Esophagus (tissue), 2 donors: ENCODE data around the gene EMILIN2. TPM values are rescaled to one million over a fixed set of nuclear protein-coding genes. Genes with fewer than 3 reads are reported as not detected.
"Not testable (repeated sequence)": the region's sequence is repeated elsewhere in the genome, so short reads cannot be mapped to it uniquely, and the experiment has no call there.

ENCODE experiments used
- H3K27ac ChIP-seq, 2 donors: one replicate each; pipeline ENCODE4 v1.5.1; 2013; ENCODE audit warnings: low read depth in 2 of 2, mild to moderate bottlenecking in 2 of 2, inconsistent platforms in 1 of 2, low read length in 1 of 2, moderate library complexity in 1 of 2
- H3K27me3 ChIP-seq, 2 donors: one replicate each; pipeline ENCODE4 v1.6.1; 2013; ENCODE audit warnings: low read length in 2 of 2, control low read depth in 1 of 2, mild to moderate bottlenecking in 1 of 2; ENCODE audit not compliant: insufficient read depth in 2 of 2, control insufficient read depth in 1 of 2
- H3K36me3 ChIP-seq, 2 donors: one replicate each; pipeline ENCODE4 v1.6.1; 2013; ENCODE audit warnings: low read length in 1 of 2; ENCODE audit not compliant: control insufficient read depth in 2 of 2, insufficient read depth in 2 of 2
- H3K4me1 ChIP-seq, 2 donors: one replicate each; pipeline ENCODE4 v1.6.1; 2013; ENCODE audit warnings: low read length in 1 of 2; ENCODE audit not compliant: control insufficient read depth in 2 of 2, insufficient read depth in 2 of 2
- H3K4me3 ChIP-seq, 2 donors: one replicate each; pipeline ENCODE4 v1.5.1; 2013; ENCODE audit warnings: low read length in 2 of 2, mild to moderate bottlenecking in 2 of 2, low read depth in 1 of 2, moderate library complexity in 1 of 2
- H3K9me3 ChIP-seq, 2 donors: one replicate each; pipeline ENCODE4 v1.6.1; 2013; ENCODE audit warnings: mild to moderate bottlenecking in 2 of 2, low read depth in 1 of 2, low read length in 1 of 2, moderate library complexity in 1 of 2; ENCODE audit not compliant: control insufficient read depth in 2 of 2, insufficient read depth in 1 of 2
- WGBS, 2 donors: extraction: QIAGEN DNeasy Blood & Tissue Kit; methylation state at CpG; one replicate each; pipeline ENCODE4 v1.1.7; 2013; 5-methylcytosine and 5-hydroxymethylcytosine counted together
- polyA plus RNA-seq, 2 donors: library from polyadenylated mRNA; stranded (reverse); fragments of 200-250 nt; gene quantifications; one replicate each; pipeline ENCODE4 v1.2.3, GENCODE V29; 2013
- donor health status: healthy with polysubstance abuse.
- donor health status: Bipolar disorder and iron deficiency.

Gene EMILIN2
- polyA plus RNA-seq, 2 donors = 1.3 to 2.0 TPM

DNA sequence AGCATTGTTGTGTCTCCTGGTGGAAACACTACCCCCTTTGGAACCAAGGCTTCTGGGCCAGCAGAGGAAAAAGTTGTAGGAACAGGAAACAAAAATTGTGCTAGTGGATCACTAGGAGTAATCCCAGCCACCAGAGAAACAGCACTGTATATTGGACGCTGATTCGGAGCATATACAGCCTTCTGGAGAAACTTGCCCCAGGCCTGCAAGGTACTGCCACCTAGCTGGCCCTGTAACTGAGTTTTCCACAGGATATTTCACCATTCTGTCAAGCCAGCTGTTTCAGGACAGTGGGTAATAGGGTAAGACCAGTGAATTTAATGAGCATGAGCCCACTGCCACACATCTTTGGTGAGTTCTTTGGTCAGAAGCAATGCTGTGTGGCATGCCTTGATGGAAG lies 25.1 kb upstream of the EMILIN2 start:
- no peaks in the 10 kb centered on the region for H3K4me1 ChIP-seq
- no peak overlapping the region for H3K27ac ChIP-seq
- WGBS, 2 donors = 92 to 97% methylated on average over 2 of the region's 2 CpGs
- no peaks in the 10 kb centered on the region for H3K36me3 ChIP-seq
- no peaks in the 10 kb centered on the region for H3K9me3 ChIP-seq
- H3K4me3 ChIP-seq = no peak overlapping the region
- no peaks in the 10 kb centered on the region for H3K27me3 ChIP-seq

DNA sequence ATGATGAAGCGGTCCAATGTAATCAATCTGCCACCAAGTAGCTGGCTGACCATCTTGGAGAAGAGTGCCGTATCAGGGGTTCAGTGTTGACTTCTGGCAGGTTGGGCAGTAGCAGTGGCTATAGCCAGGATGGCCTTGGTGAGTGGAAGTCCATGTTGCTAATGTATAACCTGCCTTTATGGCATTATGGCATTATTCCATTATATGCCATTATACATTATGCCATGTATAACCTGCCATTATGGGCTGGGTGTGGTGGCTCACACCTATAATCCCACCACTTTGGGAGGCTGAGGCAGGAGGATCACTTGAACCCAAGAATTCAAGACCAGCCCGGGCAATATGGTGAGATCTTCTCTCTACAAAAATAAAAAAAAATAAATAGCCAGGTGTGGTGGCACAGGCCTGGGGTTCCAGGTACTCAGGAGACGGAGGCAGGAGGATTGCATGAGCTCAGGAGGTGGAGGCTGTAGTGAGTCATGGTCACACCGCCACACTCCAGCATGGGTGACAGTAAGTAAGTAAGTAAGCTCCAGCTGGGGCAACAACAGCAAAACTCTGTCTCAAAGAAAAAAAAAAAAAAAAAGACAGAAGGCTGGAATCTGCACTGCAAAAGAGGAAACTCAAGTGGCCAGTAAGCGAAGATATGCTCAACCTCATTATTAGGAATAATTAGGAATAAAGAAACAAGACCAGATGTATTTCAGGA lies 24.4 kb upstream of the EMILIN2 start:
- no peak overlapping the region for H3K4me3 ChIP-seq
- H3K4me1 ChIP-seq = no peaks in the 10 kb centered on the region
- no peaks in the 10 kb centered on the region for H3K27me3 ChIP-seq
- H3K27ac ChIP-seq = no peak overlapping the region
- no peaks in the 10 kb centered on the region for H3K9me3 ChIP-seq
- 76 to 89% methylated on average over 6 of the region's 6 CpGs for WGBS, 2 donors
- no peaks in the 10 kb centered on the region for H3K36me3 ChIP-seq

DNA sequence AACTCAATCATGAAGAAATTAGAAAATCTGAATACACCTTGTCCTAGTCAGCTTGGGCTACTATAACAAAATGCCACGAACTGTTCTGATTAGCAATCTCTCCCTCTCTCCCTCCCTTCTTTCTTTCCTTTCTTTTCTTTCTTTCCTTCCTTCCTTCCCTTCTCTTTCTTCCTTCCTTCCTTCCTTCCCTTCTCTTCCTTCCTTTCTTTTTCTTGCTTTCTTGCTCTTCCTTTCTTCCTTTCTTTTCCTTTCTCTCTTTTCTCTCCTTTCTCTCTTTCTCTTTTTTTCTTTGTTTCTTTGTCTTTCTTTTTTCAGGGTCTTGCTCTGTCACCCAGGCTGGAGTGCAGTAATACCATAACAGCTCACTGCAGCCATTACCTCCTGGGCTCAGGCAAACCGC lies 23.6 kb upstream of the EMILIN2 start:
- no peaks in the 10 kb centered on the region for H3K27me3 ChIP-seq
- no peak overlapping the region for H3K4me3 ChIP-seq
- no peak overlapping the region for H3K27ac ChIP-seq
- H3K9me3 ChIP-seq = no peaks in the 10 kb centered on the region
- H3K36me3 ChIP-seq = no peaks in the 10 kb centered on the region
- H3K4me1 ChIP-seq = no peaks in the 10 kb centered on the region
- WGBS, 2 donors = 70 to 80% methylated on average over 2 of the region's 2 CpGs

DNA sequence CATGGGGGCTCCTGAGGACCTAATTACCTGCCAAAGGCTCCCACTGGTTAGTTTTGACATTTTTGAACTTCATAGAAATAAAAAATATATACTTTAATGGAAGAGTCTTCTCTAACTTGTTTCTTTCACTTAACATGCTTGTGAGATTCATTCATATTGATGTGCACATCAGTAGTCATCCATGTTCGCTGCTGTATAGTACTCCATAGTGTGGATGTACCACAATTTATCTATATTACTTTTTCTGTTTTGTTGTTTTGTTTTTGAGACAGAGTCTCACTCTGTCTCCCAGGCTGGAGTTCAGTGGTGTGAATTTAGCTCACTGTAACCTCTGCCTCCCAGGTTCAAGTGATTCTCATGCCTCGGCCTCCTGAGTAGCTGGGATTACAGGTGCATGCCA lies 22.8 kb upstream of the EMILIN2 start:
- WGBS, 2 donors = 96% methylated on average over 2 of the region's 2 CpGs
- Histone ChIP-seq H3K9me3 (no peaks in the 10 kb centered on the region), H3K27me3 (no peaks in the 10 kb centered on the region), H3K4me3 (no peak overlapping the region), H3K27ac (no peak overlapping the region), H3K36me3 (no peaks in the 10 kb centered on the region), H3K4me1 (no peaks in the 10 kb centered on the region)

DNA sequence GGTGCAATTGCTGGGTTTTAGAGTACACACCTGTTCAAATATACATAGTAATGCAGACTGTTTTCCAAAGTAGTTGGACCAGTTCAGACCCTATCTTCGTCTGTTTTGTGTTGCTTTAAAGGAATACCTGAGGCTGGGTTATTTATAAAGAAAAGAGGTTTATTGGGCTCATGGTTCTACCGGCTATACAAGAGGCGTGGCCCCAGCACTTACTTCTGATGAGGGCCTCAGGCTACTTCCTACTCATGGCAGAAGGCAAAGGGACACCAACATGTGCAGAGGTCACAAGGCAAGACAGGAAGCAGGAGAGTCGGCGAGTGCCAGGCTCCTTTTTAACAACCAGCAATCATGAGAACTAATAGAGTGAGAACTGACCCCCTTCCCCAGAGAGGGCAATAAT lies 21.9 kb upstream of the EMILIN2 start:
- 75 to 78% methylated on average over 5 of the region's 5 CpGs for WGBS, 2 donors
- no peaks in the 10 kb centered on the region for H3K27me3 ChIP-seq
- H3K36me3 ChIP-seq = no peaks in the 10 kb centered on the region

DNA sequence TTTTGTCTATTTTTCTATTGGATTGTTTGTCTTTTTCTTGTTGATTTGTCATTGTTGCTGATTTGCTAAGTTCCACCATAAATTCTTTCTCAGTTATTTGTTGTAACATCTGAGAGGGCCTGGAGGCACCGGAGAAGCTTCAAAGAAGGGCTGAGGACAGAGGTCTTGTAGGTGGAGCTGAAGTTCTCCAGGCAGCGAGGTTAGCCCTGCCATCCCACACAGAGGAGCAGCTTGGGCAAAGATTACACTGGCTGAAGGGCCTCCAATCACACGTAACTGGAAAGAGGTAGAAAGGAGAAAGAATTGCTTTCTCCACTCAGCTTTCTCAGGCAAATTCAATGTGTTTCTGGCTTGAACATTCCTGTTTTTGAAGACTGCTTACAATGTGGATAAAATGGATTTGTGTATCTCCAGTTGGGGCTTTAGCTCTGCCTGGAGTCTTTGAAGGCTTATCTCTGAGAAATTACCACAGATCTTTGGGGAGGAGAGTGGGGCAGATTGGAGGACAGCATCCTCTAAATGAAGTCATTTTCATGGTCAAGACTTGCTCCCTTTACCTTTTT lies 21.1 kb upstream of the EMILIN2 start:
- Histone ChIP-seq H3K9me3 (no peaks in the 10 kb centered on the region), H3K4me1 (no peaks in the 10 kb centered on the region), H3K27ac (no peak overlapping the region), H3K27me3 (no peaks in the 10 kb centered on the region), H3K36me3 (no peaks in the 10 kb centered on the region), H3K4me3 (no peak overlapping the region)
- 77 to 89% methylated on average over 3 of the region's 3 CpGs for WGBS, 2 donors

More for the DNA sequence above, 21.9 kb upstream of the EMILIN2 start:
- Histone ChIP-seq H3K4me1 (no peaks in the 10 kb centered on the region), H3K9me3 (no peaks in the 10 kb centered on the region), H3K4me3 (no peak overlapping the region), H3K27ac (no peak overlapping the region)

DNA sequence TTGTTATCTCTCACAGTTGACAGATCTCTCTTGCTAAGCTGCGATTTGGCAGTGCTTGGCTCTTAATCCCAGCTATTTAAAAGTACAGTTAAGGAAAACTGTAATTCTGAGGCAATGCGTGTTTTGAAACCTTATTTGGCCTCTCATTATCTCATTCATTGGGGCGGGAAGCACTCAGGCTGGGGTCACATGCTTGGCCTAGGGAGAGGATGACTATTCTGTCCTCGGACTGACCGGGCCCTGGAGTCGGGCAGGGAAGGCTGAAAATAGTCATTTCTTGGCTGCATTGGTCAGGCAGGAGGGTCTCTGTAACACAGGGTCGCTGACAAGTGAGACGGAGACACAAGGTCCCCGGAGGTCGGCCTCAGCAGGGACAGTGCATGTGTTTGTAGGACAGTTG lies 20.2 kb upstream of the EMILIN2 start:
- Histone ChIP-seq H3K27me3 (no peaks in the 10 kb centered on the region), H3K4me1 (no peaks in the 10 kb centered on the region), H3K27ac (no peak overlapping the region), H3K9me3 (no peaks in the 10 kb centered on the region), H3K4me3 (no peak overlapping the region), H3K36me3 (no peaks in the 10 kb centered on the region)
- WGBS, 2 donors = 53 to 56% methylated on average over 10 of the region's 10 CpGs

DNA sequence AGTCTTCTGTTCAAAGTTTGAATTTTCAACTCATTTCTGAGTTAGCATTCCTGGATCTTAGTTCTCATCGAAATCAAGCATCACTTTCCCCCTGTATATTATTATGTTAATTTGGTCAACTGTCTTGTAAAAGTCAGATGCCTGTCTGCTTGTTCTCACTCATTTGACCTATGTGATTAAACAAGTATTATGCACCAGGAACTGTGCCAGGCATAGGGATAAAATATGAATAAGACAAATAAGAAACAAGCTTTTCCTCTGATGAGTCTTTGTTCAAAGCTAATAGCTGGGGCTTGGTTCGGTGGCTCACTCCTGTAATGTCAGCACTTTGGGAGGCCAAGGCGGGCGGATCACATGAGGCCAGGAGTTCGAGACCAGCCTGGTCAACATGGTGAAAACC lies 19.7 kb upstream of the EMILIN2 start:
- Histone ChIP-seq H3K27ac (no peak overlapping the region), H3K27me3 (no peaks in the 10 kb centered on the region)
- WGBS, 2 donors = 60 to 63% methylated on average over 5 of the region's 5 CpGs

DNA sequence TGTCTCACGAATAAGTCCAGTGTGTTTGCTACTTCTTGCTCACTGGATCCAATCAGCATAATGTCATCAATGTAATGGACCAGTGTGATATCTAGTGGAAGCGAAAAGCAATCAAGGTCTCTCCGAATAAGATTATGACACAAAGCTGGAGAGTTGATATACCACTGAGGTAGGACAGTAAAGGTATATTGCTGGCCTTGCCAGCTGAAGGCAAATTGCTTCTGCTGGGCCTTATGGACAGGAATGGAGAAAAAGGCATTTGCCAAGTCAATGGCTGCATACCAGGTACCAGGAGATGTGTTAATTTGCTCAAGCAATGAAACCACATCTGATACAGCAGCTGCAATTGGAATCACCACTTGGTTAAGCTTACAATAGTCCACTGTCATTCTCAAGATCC lies 10.7 kb upstream of the EMILIN2 start:
- H3K4me1 ChIP-seq, H3K27ac ChIP-seq, H3K9me3 ChIP-seq, H3K27me3 ChIP-seq, H3K36me3 ChIP-seq, H3K4me3 ChIP-seq: not testable (repeated sequence)
- WGBS, 2 donors = 94 to 96% methylated on average over 3 of the region's 3 CpGs

More for the DNA sequence above, 19.7 kb upstream of the EMILIN2 start:
- Histone ChIP-seq H3K4me3 (no peak overlapping the region), H3K9me3 (no peaks in the 10 kb centered on the region), H3K36me3 (no peaks in the 10 kb centered on the region), H3K4me1 (no peaks in the 10 kb centered on the region)

DNA sequence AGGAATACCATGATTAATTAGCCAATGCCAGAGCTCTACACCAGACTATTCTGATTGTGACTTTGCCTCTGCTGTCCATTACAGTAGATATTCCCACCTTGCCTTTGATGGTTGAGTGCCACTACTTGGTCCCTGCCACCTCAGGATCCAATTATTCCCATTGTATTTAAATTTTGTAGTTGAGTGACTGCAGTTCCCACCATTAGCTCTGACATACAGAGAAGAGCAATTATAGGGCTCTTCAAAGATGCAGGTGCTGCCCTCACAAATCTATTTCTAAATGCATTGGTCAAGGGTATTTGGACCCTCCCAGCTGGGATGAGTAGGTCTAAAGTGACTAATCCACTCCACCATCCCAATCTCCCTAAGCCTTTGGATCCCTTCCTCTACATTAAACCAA lies 9.5 kb upstream of the EMILIN2 start:
- not testable (repeated sequence) for H3K36me3 ChIP-seq, H3K27me3 ChIP-seq, H3K4me3 ChIP-seq, H3K4me1 ChIP-seq, H3K9me3 ChIP-seq, H3K27ac ChIP-seq
